OCI-LY1 (cell line): ENCODE data around the gene SFI1.

Experiments
- CTCF ChIP-seq: fragments of 200-600 bp; sonication (generic), shearing (Covaris generic); IDR thresholded peaks from 2 replicates; pipeline ENCODE4 v1.5.1; 2017; ENCODE audit warnings: mild to moderate bottlenecking, antibody characterized with exemption, low read length, moderate library complexity, mixed read lengths
- EZH2 ChIP-seq: fragments of 200-600 bp; sonication (generic), shearing (Covaris generic); IDR thresholded peaks from 2 replicates; pipeline ENCODE4 v1.8.0; 2017; ENCODE audit warnings: borderline replicate concordance, mixed run types, mild to moderate bottlenecking, antibody characterized with exemption, low read length, moderate library complexity, mixed read lengths

- no peak for TF ChIP-seq CTCF
- no peak for TF ChIP-seq EZH2
Observed at GRCh38 chr22:31538815-31539214, 42.5 kb downstream of the SFI1 start.
